Gastrocnemius medialis (tissue), 4 donors: ENCODE results near the gene ENGASE.

Experiments used
- CTCF ChIP-seq, 5 experiments: fragments of 450-650 bp in 3 of 5; fragments of 200-600 bp in 2 of 5; sonication (generic) in 2 of 5; IDR thresholded peaks in 4 of 5; conservative IDR thresholded peaks in 1 of 5; 1 replicate in 4 of 5; 2 replicates in 1 of 5; pipeline ENCODE4 v1.5.1; 2016 to 2019; ENCODE audit warnings: antibody characterized with exemption in 5 of 5, mild to moderate bottlenecking in 3 of 5, moderate library complexity in 3 of 5
- POLR2A ChIP-seq, 2 donors: fragments of 450-650 bp; IDR thresholded peaks; one replicate each; pipeline ENCODE4 v1.6.1; 2017; ENCODE audit warnings: antibody characterized with exemption in 2 of 2, mild to moderate bottlenecking in 2 of 2, moderate library complexity in 2 of 2

DNA sequence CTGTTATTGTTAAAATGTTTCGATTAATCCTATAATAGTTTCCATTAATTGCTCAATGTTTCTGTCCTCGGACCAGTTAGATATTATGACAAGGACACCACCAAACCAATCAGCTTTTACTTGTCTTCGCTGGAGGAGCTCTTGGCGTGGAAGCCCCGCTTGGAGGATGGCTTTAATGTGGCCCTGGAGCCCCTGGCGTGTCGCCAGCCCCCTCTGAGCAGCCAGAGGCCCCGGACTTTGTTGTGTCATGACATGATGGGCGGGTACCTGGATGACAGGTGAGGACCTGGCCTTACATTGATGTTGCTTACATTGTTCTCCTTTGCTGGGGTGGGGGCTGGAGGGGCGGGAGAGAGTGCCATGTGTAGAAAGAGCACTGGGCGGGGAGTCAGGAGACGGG is 3.0 kb downstream of the ENGASE start:
- no peak for TF ChIP-seq CTCF (IDR thresholded peaks at IDR 0.05 in 4 of 5, conservative IDR thresholded peaks at IDR 0.05 in 1 of 5)
- no peak for TF ChIP-seq POLR2A (IDR thresholded peaks at IDR 0.05)
